WTC11 (cell line): ENCODE measurements around the gene RPL41. TPM values are rescaled to one million over a fixed set of nuclear protein-coding genes. Genes with fewer than 3 reads are reported as not detected.

Source experiments
- ATAC-seq: fragments of 200-7000 bp; cut with Tn5 transposase; 2 replicates; pipeline ENCODE4 v1.10.0; 2021; ENCODE audit warnings: mild to moderate bottlenecking, moderate library complexity
- CTCF ChIA-PET: fragments of 300-600 bp; sonication (Branson Sonifier 250); formaldehyde crosslinking; loops from one replicate; lab custom pipeline; 2021; ENCODE audit warnings: antibody characterized with exemption; lab: Charles Lee
- POLR2A ChIA-PET: fragments of 350-600 bp; sonication (Branson Sonifier 250); formaldehyde crosslinking; loops from one replicate; lab custom pipeline; 2021; ENCODE audit warnings: antibody characterized with exemption; lab: Charles Lee
- DNase-seq: peaks from one replicate; pipeline ENCODE4 v3.0.0; 2021; ENCODE audit warnings: low spot score
- H3K27ac Mint-ChIP-seq: 2 replicates; pipeline ENCODE4 v1.8.0; 2021; ENCODE audit warnings: mixed read lengths
- H3K27me3 Mint-ChIP-seq: 2 replicates; pipeline ENCODE4 v1.8.0; 2021; ENCODE audit warnings: low read depth, mild to moderate bottlenecking, moderate library complexity, mixed read lengths
- H3K36me3 Mint-ChIP-seq: 2 replicates; pipeline ENCODE4 v1.8.0; 2021; ENCODE audit warnings: mixed read lengths
- H3K4me1 Mint-ChIP-seq: 2 replicates; pipeline ENCODE4 v1.8.0; 2022; ENCODE audit warnings: mixed read lengths
- H3K4me3 Mint-ChIP-seq: 2 replicates; pipeline ENCODE4 v1.8.0; 2021; ENCODE audit warnings: mild to moderate bottlenecking, moderate library complexity, mixed read lengths
- H3K9me3 Mint-ChIP-seq: 2 replicates; pipeline ENCODE4 v1.8.0; 2021; ENCODE audit warnings: mixed read lengths
- CBFB ChIP-seq: sonication (generic); formaldehyde crosslinking; IDR thresholded peaks from 2 replicates; pipeline ENCODE4 v1.8.1; 2022; ENCODE audit warnings: mild to moderate bottlenecking, low read depth, missing genetic modification reagents
- CREM ChIP-seq: sonication (generic); formaldehyde crosslinking; IDR thresholded peaks from 2 replicates; pipeline ENCODE4 v1.8.1; 2022; ENCODE audit warnings: mild to moderate bottlenecking, missing genetic modification reagents, moderate library complexity
- ETV6 ChIP-seq: sonication (generic); formaldehyde crosslinking; IDR thresholded peaks from 2 replicates; pipeline ENCODE4 v1.8.1; 2022; ENCODE audit warnings: mild to moderate bottlenecking, missing genetic modification reagents
- FOXP1 ChIP-seq: sonication (generic); formaldehyde crosslinking; IDR thresholded peaks from 2 replicates; pipeline ENCODE4 v1.8.0; 2022; ENCODE audit warnings: missing genetic modification reagents, mild to moderate bottlenecking, moderate library complexity, borderline replicate concordance
- GABPB1 ChIP-seq: sonication (generic); formaldehyde crosslinking; IDR thresholded peaks from 2 replicates; pipeline ENCODE4 v1.8.1; 2023; ENCODE audit warnings: mild to moderate bottlenecking, missing genetic modification reagents
- NFYB ChIP-seq: sonication (generic); formaldehyde crosslinking; conservative IDR thresholded peaks from 2 replicates; pipeline ENCODE4 v1.8.0; 2022; ENCODE audit warnings: low read depth, missing genetic modification reagents
- SMAD3 ChIP-seq: sonication (generic); formaldehyde crosslinking; IDR thresholded peaks from 2 replicates; pipeline ENCODE4 v1.8.0; 2022; ENCODE audit warnings: missing genetic modification reagents, mild to moderate bottlenecking, borderline replicate concordance
- SMAD4 ChIP-seq: sonication (generic); formaldehyde crosslinking; IDR thresholded peaks from 2 replicates; pipeline ENCODE4 v1.8.0; 2022; ENCODE audit warnings: mild to moderate bottlenecking, missing genetic modification reagents
- TP53 ChIP-seq: sonication (generic); formaldehyde crosslinking; IDR thresholded peaks from 2 replicates; pipeline ENCODE4 v1.8.1; 2023; ENCODE audit warnings: mild to moderate bottlenecking, missing genetic modification reagents
- ZNF121 ChIP-seq: sonication (generic); formaldehyde crosslinking; IDR thresholded peaks from 2 replicates; pipeline ENCODE4 v1.8.0; 2023; ENCODE audit warnings: missing genetic modification reagents
- ZNF138 ChIP-seq: sonication (generic); formaldehyde crosslinking; conservative IDR thresholded peaks from 2 replicates; pipeline ENCODE4 v1.8.1; 2022; ENCODE audit warnings: mild to moderate bottlenecking, moderate library complexity, missing genetic modification reagents
- ZNF423 ChIP-seq: fragments of 250-450 bp; sonication (Bioruptor Pico); IDR thresholded peaks from 2 replicates; pipeline ENCODE4 v2.1.2; 2022; ENCODE audit warnings: mild to moderate bottlenecking, moderate library complexity
- total RNA-seq: library from RNA; stranded (reverse); gene quantifications from 3 replicates; pipeline ENCODE4 v1.2.3, GENCODE V29; 2021
- TF ChIP-seq, protein P1 (sequence below): sonication (generic); formaldehyde crosslinking; IDR thresholded peaks from 2 replicates; pipeline ENCODE4 v1.8.1; 2023; ENCODE audit warnings: mild to moderate bottlenecking, missing genetic modification reagents, moderate library complexity
- TF ChIP-seq, protein P2 (sequence below): sonication (generic); formaldehyde crosslinking; IDR thresholded peaks from 2 replicates; pipeline ENCODE4 v1.8.0; 2022; ENCODE audit warnings: mild to moderate bottlenecking, missing genetic modification reagents
- TF ChIP-seq, protein P3 (sequence below): sonication (generic); formaldehyde crosslinking; IDR thresholded peaks from 2 replicates; pipeline ENCODE4 v1.8.0; 2023; ENCODE audit warnings: missing genetic modification reagents, mild to moderate bottlenecking, borderline replicate concordance
- TF ChIP-seq, protein P4 (sequence below): fragments of 250-450 bp; sonication (Bioruptor Pico); IDR thresholded peaks from 2 replicates; pipeline ENCODE4 v1.8.0; 2021; ENCODE audit warnings: mild to moderate bottlenecking
- TF ChIP-seq, protein P5 (sequence below): fragments of 250-450 bp; sonication (Bioruptor Pico); conservative IDR thresholded peaks from 2 replicates; pipeline ENCODE4 v1.9.0; 2021; ENCODE audit warnings: mild to moderate bottlenecking
- TF ChIP-seq, protein P6 (sequence below): sonication (generic); formaldehyde crosslinking; IDR thresholded peaks from 2 replicates; pipeline ENCODE4 v1.8.0; 2022; ENCODE audit warnings: mild to moderate bottlenecking, missing genetic modification reagents
- TF ChIP-seq, protein P7 (sequence below): sonication (generic); formaldehyde crosslinking; IDR thresholded peaks from 2 replicates; pipeline ENCODE4 v1.8.1; 2022; ENCODE audit warnings: low read depth, mild to moderate bottlenecking, moderate library complexity, missing genetic modification reagents, borderline replicate concordance
- TF ChIP-seq, protein P8 (sequence below): sonication (generic); formaldehyde crosslinking; IDR thresholded peaks from 2 replicates; pipeline ENCODE4 v1.8.1; 2022; ENCODE audit warnings: mild to moderate bottlenecking, moderate library complexity, missing genetic modification reagents
- TF ChIP-seq, protein P9 (sequence below): sonication (generic); formaldehyde crosslinking; IDR thresholded peaks from 2 replicates; pipeline ENCODE4 v1.8.0; 2022; ENCODE audit warnings: mild to moderate bottlenecking, missing genetic modification reagents

Gene RPL41
- total RNA-seq, 1 experiment from 2014 or later: 4,004 TPM

DNA sequence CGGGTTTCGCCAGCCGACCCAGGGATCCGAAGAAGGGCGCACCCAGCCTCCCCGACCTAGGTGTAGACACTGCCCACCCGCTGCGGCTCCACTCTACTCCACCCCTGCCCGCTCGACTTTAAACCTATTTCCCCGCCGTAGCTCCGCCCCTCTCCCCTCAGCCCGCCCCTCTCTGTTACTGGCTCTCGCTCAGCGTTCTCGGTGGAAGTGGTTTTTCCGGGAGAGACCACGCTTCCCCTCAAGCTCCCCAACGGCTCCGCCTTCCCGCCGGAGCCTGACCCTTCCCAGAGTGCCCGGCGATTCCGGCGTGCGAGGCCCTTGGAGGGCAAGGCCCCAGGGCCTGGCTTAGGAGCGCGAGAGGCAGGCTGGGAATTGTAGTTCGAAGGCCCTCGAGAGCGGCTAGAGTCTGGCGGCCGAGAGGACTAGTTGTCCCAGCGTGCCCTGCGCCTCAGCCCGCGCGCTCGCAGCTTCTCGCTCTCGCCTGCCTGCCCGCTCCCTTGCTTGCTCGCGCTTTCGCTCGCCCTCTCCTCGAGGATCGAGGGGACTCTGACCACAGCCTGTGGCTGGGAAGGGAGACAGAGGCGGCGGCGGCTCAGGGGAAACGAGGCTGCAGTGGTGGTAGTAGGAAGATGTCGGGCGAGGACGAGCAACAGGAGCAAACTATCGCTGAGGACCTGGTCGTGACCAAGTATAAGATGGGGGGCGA lies 12.2 kb upstream of the RPL41 start, which contains the start of gene PA2G4:
TSS of gene PA2G4 (plus strand) at position 451 of the 706 bp plus-strand sequence. CDS start at position 630, 179 bp downstream.
- H3K36me3 Mint-ChIP-seq: peaks cover 62% of the 10 kb centered on the region
- H3K4me1 Mint-ChIP-seq: peaks cover 24% of the 10 kb centered on the region
- ATAC-seq (peak; percentile 98), DNase-seq (peak; percentile 98)
- peak within 1 kb of the TSS; percentile 90 for H3K4me3 Mint-ChIP-seq
- peak within 1 kb of the TSS; percentile 99 for H3K27ac Mint-ChIP-seq
- CTCF ChIA-PET: interaction anchor here (0.5 to 2.2 kb wide), 25 partner anchors 10 to 532 kb away, joined by 3 to 36 read pairs (median 6); partner anchors contain the start of genes ANKRD52, CNPY2, ERBB3 and ESYT1
- no peaks in the 10 kb centered on the region for H3K9me3 Mint-ChIP-seq
- no peaks in the 10 kb centered on the region for H3K27me3 Mint-ChIP-seq
- POLR2A ChIA-PET: interaction anchor here (0.5 to 2.2 kb wide), 25 partner anchors 9 to 374 kb away, joined by 3 to 34 read pairs (median 5); partner anchors contain the start of genes ANKRD52, CNPY2, ERBB3 and ESYT1
- TF ChIP-seq, protein P1, sequence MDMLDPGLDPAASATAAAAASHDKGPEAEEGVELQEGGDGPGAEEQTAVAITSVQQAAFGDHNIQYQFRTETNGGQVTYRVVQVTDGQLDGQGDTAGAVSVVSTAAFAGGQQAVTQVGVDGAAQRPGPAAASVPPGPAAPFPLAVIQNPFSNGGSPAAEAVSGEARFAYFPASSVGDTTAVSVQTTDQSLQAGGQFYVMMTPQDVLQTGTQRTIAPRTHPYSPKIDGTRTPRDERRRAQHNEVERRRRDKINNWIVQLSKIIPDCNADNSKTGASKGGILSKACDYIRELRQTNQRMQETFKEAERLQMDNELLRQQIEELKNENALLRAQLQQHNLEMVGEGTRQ (CRISPR knock-in tag): 0 out of 2 replicates have a peak, but pooled peaks have one; percentile 40
- TF ChIP-seq, protein P2, sequence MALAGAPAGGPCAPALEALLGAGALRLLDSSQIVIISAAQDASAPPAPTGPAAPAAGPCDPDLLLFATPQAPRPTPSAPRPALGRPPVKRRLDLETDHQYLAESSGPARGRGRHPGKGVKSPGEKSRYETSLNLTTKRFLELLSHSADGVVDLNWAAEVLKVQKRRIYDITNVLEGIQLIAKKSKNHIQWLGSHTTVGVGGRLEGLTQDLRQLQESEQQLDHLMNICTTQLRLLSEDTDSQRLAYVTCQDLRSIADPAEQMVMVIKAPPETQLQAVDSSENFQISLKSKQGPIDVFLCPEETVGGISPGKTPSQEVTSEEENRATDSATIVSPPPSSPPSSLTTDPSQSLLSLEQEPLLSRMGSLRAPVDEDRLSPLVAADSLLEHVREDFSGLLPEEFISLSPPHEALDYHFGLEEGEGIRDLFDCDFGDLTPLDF (CRISPR knock-in tag): no peak
- no peak for TF ChIP-seq ZNF121 (CRISPR knock-in tag)
- 0 out of 2 replicates have a peak, but pooled peaks have one; percentile 33 for TF ChIP-seq ZNF138 (CRISPR knock-in tag)
- TF ChIP-seq, protein P3, sequence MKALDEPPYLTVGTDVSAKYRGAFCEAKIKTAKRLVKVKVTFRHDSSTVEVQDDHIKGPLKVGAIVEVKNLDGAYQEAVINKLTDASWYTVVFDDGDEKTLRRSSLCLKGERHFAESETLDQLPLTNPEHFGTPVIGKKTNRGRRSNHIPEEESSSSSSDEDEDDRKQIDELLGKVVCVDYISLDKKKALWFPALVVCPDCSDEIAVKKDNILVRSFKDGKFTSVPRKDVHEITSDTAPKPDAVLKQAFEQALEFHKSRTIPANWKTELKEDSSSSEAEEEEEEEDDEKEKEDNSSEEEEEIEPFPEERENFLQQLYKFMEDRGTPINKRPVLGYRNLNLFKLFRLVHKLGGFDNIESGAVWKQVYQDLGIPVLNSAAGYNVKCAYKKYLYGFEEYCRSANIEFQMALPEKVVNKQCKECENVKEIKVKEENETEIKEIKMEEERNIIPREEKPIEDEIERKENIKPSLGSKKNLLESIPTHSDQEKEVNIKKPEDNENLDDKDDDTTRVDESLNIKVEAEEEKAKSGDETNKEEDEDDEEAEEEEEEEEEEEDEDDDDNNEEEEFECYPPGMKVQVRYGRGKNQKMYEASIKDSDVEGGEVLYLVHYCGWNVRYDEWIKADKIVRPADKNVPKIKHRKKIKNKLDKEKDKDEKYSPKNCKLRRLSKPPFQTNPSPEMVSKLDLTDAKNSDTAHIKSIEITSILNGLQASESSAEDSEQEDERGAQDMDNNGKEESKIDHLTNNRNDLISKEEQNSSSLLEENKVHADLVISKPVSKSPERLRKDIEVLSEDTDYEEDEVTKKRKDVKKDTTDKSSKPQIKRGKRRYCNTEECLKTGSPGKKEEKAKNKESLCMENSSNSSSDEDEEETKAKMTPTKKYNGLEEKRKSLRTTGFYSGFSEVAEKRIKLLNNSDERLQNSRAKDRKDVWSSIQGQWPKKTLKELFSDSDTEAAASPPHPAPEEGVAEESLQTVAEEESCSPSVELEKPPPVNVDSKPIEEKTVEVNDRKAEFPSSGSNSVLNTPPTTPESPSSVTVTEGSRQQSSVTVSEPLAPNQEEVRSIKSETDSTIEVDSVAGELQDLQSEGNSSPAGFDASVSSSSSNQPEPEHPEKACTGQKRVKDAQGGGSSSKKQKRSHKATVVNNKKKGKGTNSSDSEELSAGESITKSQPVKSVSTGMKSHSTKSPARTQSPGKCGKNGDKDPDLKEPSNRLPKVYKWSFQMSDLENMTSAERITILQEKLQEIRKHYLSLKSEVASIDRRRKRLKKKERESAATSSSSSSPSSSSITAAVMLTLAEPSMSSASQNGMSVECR (CRISPR knock-in tag): peak; percentile 86; the same call in 1 of the 2 replicates
- peak; percentile 87 for TF ChIP-seq SMAD3 (CRISPR knock-in tag)
- peak; percentile 2 for TF ChIP-seq GABPB1
- TF ChIP-seq, protein P4, sequence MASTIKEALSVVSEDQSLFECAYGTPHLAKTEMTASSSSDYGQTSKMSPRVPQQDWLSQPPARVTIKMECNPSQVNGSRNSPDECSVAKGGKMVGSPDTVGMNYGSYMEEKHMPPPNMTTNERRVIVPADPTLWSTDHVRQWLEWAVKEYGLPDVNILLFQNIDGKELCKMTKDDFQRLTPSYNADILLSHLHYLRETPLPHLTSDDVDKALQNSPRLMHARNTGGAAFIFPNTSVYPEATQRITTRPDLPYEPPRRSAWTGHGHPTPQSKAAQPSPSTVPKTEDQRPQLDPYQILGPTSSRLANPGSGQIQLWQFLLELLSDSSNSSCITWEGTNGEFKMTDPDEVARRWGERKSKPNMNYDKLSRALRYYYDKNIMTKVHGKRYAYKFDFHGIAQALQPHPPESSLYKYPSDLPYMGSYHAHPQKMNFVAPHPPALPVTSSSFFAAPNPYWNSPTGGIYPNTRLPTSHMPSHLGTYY: no peak
- peak; percentile 72; the same call in 1 of the 2 replicates for TF ChIP-seq FOXP1
- TF ChIP-seq, protein P5, sequence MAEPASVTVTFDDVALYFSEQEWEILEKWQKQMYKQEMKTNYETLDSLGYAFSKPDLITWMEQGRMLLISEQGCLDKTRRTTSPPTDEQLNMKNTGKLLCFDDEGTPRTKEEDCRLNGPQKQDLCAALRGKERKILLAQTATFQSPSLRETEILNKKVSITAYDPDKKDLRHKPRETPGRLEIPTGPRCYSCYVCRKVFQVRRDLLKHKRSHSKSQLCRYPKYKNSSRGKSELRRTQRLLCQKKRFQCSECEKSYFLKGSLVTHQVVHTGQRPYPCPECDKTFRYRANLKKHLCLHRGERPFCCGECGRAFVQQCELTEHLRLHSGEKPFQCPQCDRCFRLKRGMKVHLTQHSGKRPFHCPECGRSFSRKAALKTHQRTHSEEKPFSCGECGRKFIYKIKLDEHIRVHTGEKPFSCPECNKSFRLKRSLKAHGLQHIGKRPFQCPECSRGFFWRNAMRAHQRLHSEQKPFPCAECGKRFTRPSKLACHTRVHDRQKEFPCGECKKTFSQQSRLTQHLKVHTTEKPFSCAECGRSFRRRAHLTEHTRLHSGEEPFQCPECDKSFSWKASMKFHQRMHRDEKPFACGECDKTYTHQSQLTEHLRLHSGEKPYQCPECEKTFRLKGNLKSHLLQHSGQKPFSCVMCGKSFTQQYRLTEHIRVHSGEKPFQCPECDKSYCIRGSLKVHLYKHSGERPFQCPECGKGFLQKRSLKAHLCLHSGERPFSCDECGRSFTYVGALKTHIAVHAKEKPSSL (CRISPR knock-in tag): no peak
- no peak for TF ChIP-seq SMAD4 (CRISPR knock-in tag)
- no peak for TF ChIP-seq NFYB (CRISPR knock-in tag)
- TF ChIP-seq, protein P6, sequence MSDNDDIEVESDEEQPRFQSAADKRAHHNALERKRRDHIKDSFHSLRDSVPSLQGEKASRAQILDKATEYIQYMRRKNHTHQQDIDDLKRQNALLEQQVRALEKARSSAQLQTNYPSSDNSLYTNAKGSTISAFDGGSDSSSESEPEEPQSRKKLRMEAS: peak; percentile 94; the same call in 1 of the 2 replicates
- TF ChIP-seq, protein P7, sequence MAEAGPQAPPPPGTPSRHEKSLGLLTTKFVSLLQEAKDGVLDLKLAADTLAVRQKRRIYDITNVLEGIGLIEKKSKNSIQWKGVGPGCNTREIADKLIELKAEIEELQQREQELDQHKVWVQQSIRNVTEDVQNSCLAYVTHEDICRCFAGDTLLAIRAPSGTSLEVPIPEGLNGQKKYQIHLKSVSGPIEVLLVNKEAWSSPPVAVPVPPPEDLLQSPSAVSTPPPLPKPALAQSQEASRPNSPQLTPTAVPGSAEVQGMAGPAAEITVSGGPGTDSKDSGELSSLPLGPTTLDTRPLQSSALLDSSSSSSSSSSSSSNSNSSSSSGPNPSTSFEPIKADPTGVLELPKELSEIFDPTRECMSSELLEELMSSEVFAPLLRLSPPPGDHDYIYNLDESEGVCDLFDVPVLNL (CRISPR knock-in tag): peak; percentile 76; the same call in 1 of the 2 replicates
- TF ChIP-seq ZNF423 (CRISPR knock-in tag): peak; percentile 47; the same call in 1 of the 2 replicates
- TF ChIP-seq CBFB (CRISPR knock-in tag): peak; percentile 83; the same call in 1 of the 2 replicates
- TF ChIP-seq, protein P8, sequence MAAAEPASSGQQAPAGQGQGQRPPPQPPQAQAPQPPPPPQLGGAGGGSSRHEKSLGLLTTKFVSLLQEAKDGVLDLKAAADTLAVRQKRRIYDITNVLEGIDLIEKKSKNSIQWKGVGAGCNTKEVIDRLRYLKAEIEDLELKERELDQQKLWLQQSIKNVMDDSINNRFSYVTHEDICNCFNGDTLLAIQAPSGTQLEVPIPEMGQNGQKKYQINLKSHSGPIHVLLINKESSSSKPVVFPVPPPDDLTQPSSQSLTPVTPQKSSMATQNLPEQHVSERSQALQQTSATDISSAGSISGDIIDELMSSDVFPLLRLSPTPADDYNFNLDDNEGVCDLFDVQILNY: peak; percentile 92
- TF ChIP-seq, protein P9, sequence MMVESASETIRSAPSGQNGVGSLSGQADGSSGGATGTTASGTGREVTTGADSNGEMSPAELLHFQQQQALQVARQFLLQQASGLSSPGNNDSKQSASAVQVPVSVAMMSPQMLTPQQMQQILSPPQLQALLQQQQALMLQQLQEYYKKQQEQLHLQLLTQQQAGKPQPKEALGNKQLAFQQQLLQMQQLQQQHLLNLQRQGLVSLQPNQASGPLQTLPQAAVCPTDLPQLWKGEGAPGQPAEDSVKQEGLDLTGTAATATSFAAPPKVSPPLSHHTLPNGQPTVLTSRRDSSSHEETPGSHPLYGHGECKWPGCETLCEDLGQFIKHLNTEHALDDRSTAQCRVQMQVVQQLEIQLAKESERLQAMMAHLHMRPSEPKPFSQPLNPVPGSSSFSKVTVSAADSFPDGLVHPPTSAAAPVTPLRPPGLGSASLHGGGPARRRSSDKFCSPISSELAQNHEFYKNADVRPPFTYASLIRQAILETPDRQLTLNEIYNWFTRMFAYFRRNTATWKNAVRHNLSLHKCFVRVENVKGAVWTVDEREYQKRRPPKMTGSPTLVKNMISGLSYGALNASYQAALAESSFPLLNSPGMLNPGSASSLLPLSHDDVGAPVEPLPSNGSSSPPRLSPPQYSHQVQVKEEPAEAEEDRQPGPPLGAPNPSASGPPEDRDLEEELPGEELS (CRISPR knock-in tag): peak; percentile 46
- TF ChIP-seq TP53: peak; percentile 91
- TF ChIP-seq CREM (CRISPR knock-in tag): peak; percentile 73; the same call in 1 of the 2 replicates
- peak; percentile 87 for TF ChIP-seq ETV6
